Epithelial cell of esophagus (primary cell): ENCODE measurements around the gene LAMTOR2.

ENCODE experiments used
- DNase-seq: peaks from one replicate; pipeline ENCODE4 v3.0.0; 2010; ENCODE audit warnings: low read depth
- H3K4me3 ChIP-seq: 2 replicates; pipeline ENCODE4 v1.5.1; 2011; ENCODE audit warnings: mild to moderate bottlenecking, low read length, control low read depth
- CTCF ChIP-seq: IDR thresholded peaks from 2 replicates; pipeline ENCODE4 v1.5.1; 2011; ENCODE audit warnings: low read depth, mild to moderate bottlenecking, low read length, control low read depth, inconsistent platforms; ENCODE audit not compliant: insufficient read depth; ENCODE audit errors: missing control alignments

The LAMTOR2 gene

GRCh38 chr1:156052862-156053767 is 1.5 kb upstream of the LAMTOR2 start:
- TF ChIP-seq CTCF = no peak
- peak overlapping the region; percentile 78 for H3K4me3 ChIP-seq
- DNase-seq = peak; percentile 81

GRCh38 chr1:156053768-156054499 is 648 bp upstream of the LAMTOR2 start, which contains the start of gene UBQLN4:
TSS of gene UBQLN4 (minus strand) at chr1:156053798. CDS start at chr1:156053701, 97 bp downstream.
- peak within 1 kb of the TSS; percentile 95 for H3K4me3 ChIP-seq
- DNase-seq = peak; percentile 86
- peak; percentile 11 for TF ChIP-seq CTCF

- H3K4me3 ChIP-seq = peak overlapping the region; percentile 95
- DNase-seq = no peak
- TF ChIP-seq CTCF = no peak
These were observed 883 bp downstream of the LAMTOR2 start for GRCh38 chr1:156055281-156056048.

- DNase-seq = no peak
- no peak overlapping the region for H3K4me3 ChIP-seq
- TF ChIP-seq CTCF = no peak
These were observed 1.8 kb downstream of the LAMTOR2 start for GRCh38 chr1:156056326-156056849.

GRCh38 chr1:156060937-156061636 is 6.5 kb downstream of the LAMTOR2 start, which contains the start of gene RAB25:
TSS of gene RAB25 (plus strand) at chr1:156061160. CDS start at chr1:156061401, 241 bp downstream.
- TF ChIP-seq CTCF = no peak
- H3K4me3 ChIP-seq = peak within 1 kb of the TSS; percentile 94
- DNase-seq = peak; percentile 94

- H3K4me3 ChIP-seq = peak overlapping the region; percentile 94
- no peak for TF ChIP-seq CTCF
- peak; percentile 66 for DNase-seq
These were observed 7.6 kb downstream of the LAMTOR2 start for GRCh38 chr1:156062189-156062588.
